Nephron (organoid): Measurements from ENCODE around the gene NUTM2G.
"Not testable (repeated sequence)": the region's sequence is repeated elsewhere in the genome, so short reads cannot be mapped to it uniquely, and the experiment has no call there.

Experiments used
- H3K27ac Mint-ChIP-seq, 3 experiments: 2 replicates each; pipeline ENCODE4 v1.8.0; 2020; ENCODE audit warnings: mixed read lengths in 3 of 3, mild to moderate bottlenecking in 2 of 3, moderate library complexity in 1 of 3
- H3K27me3 Mint-ChIP-seq: 2 replicates; pipeline ENCODE4 v1.8.0; 2021; ENCODE audit warnings: low read depth, mild to moderate bottlenecking, moderate library complexity, mixed read lengths
- H3K36me3 Mint-ChIP-seq: 2 replicates; pipeline ENCODE4 v1.8.0; 2020; ENCODE audit warnings: low read depth, mixed read lengths
- H3K4me1 Mint-ChIP-seq: 2 replicates; pipeline ENCODE4 v1.8.0; 2020; ENCODE audit warnings: mixed read lengths
- H3K4me3 Mint-ChIP-seq, 3 experiments: 2 replicates each; pipeline ENCODE4 v1.8.0; 2020; ENCODE audit warnings: mild to moderate bottlenecking in 3 of 3, mixed read lengths in 3 of 3, moderate library complexity in 2 of 3
- H3K9me3 Mint-ChIP-seq: 2 replicates; pipeline ENCODE4 v1.8.0; 2020; ENCODE audit warnings: mixed read lengths

NUTM2G gene

GRCh38 chr9:96916531-96916930, 12.1 kb upstream of the NUTM2G start:
- H3K9me3 Mint-ChIP-seq, H3K27ac Mint-ChIP-seq, H3K4me1 Mint-ChIP-seq, H3K36me3 Mint-ChIP-seq, H3K4me3 Mint-ChIP-seq, H3K27me3 Mint-ChIP-seq: not testable (repeated sequence)

- H3K9me3 Mint-ChIP-seq, H3K27me3 Mint-ChIP-seq, H3K27ac Mint-ChIP-seq, H3K36me3 Mint-ChIP-seq, H3K4me3 Mint-ChIP-seq, H3K4me1 Mint-ChIP-seq: not testable (repeated sequence)
Observed at GRCh38 chr9:96918550-96918949, 10.1 kb upstream of the NUTM2G start.

GRCh38 chr9:96920803-96921202, 7.8 kb upstream of the NUTM2G start:
- H3K27ac Mint-ChIP-seq, H3K9me3 Mint-ChIP-seq, H3K36me3 Mint-ChIP-seq, H3K4me1 Mint-ChIP-seq, H3K4me3 Mint-ChIP-seq, H3K27me3 Mint-ChIP-seq: not testable (repeated sequence)

DNA sequence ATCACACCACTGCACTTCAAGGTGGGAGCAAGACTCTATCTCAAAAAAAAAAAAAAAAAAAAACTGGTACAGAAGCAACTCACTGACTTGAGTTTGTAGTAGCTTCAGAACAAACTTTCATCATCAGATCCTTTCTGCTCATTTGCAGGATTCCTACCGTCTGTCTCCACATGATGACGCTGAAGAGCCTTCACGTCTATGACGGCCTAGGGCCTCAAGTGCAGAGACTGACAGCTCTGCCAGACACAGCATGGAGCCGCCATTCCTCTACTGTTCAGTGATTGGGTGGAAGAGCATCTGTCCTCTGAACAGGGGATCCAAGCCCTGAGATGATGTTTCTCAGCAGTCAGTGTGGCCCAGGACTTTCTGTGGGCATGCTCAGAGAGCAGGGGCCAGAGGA, 3.1 kb upstream of the NUTM2G start:
- H3K36me3 Mint-ChIP-seq, H3K27me3 Mint-ChIP-seq, H3K9me3 Mint-ChIP-seq, H3K4me3 Mint-ChIP-seq, H3K4me1 Mint-ChIP-seq, H3K27ac Mint-ChIP-seq: not testable (repeated sequence)

DNA sequence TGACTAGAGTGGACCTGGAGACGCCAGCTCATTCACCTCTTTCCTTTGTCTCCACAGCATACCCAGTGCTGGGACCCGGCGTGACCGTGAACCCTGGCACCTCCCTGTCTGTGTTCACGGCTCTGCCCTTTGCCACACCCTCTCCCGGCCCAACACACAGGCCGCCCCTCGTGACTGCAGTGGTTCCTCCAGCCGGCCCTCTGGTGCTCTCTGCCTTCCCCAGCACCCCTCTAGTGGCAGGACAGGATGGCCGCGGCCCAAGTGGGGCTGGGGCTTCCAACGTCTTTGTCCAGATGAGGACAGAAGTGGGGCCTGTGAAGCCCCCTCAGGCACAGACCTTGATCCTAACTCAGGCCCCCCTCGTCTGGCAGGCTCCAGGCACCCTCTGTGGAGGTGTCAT, 3.0 kb downstream of the NUTM2G start:
- H3K4me1 Mint-ChIP-seq, H3K9me3 Mint-ChIP-seq, H3K27me3 Mint-ChIP-seq, H3K4me3 Mint-ChIP-seq, H3K27ac Mint-ChIP-seq, H3K36me3 Mint-ChIP-seq: not testable (repeated sequence)

- not testable (repeated sequence) for H3K4me1 Mint-ChIP-seq, H3K36me3 Mint-ChIP-seq
Observed at GRCh38 chr9:96934097-96934496, 5.5 kb downstream of the NUTM2G start.

GRCh38 chr9:96934706-96935105, 6.1 kb downstream of the NUTM2G start:
- not testable (repeated sequence) for H3K9me3 Mint-ChIP-seq, H3K4me3 Mint-ChIP-seq, H3K4me1 Mint-ChIP-seq, H3K27ac Mint-ChIP-seq, H3K27me3 Mint-ChIP-seq, H3K36me3 Mint-ChIP-seq

More at GRCh38 chr9:96934097-96934496, 5.5 kb downstream of the NUTM2G start:
- H3K4me3 Mint-ChIP-seq, H3K27ac Mint-ChIP-seq, H3K9me3 Mint-ChIP-seq, H3K27me3 Mint-ChIP-seq: not testable (repeated sequence)

- H3K27ac Mint-ChIP-seq, H3K9me3 Mint-ChIP-seq, H3K4me1 Mint-ChIP-seq, H3K27me3 Mint-ChIP-seq, H3K36me3 Mint-ChIP-seq, H3K4me3 Mint-ChIP-seq: not testable (repeated sequence)
Observed at GRCh38 chr9:96935401-96935800, 6.8 kb downstream of the NUTM2G start.

- not testable (repeated sequence) for H3K36me3 Mint-ChIP-seq, H3K9me3 Mint-ChIP-seq
Observed at GRCh38 chr9:96937442-96937841, 8.8 kb downstream of the NUTM2G start.

DNA sequence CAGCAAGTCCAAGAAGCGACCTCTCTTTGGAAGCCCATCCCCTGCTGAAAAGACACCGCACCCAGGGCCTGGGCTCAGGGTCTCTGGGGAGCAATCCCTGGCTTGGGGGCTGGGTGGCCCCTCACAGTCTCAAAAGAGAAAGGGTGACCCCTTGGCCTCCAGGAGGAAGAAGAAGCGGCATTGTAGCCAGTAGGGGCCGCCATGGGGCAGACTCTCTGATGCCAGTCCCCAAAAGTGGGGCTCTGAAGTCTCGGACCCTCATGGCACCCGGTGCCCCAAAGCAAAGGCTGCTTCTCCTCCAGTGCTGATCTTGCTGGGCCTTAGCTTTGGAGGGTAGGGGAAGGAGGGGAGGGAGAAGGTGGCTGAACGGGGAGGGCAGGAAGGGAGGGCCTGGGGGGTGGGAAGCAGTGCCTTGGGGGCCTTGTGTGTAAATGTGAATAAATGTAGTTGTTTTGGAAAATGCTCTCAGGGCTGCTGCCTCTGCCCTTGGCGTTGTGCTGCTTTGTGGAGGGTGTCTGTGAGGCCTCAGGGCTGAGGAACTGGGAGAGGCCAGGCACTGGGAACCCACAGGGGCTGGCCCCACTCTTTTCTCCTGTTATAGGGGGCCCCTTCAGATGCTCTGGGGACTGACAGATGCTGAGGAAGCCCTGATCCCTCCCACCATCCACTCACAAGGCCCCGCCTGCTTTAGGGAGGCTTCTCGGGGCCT, 10.5 kb downstream of the NUTM2G start:
- not testable (repeated sequence) for H3K9me3 Mint-ChIP-seq, H3K4me3 Mint-ChIP-seq, H3K27ac Mint-ChIP-seq, H3K27me3 Mint-ChIP-seq, H3K4me1 Mint-ChIP-seq
- H3K36me3 Mint-ChIP-seq: peaks cover 12% of the 10 kb centered on the region

More at GRCh38 chr9:96937442-96937841, 8.8 kb downstream of the NUTM2G start:
- H3K4me1 Mint-ChIP-seq, H3K4me3 Mint-ChIP-seq, H3K27ac Mint-ChIP-seq, H3K27me3 Mint-ChIP-seq: not testable (repeated sequence)

GRCh38 chr9:96940982-96941381, 12.3 kb downstream of the NUTM2G start:
- H3K4me3 Mint-ChIP-seq, H3K9me3 Mint-ChIP-seq: not testable (repeated sequence)

GRCh38 chr9:96941628-96942027, 13.0 kb downstream of the NUTM2G start:
- peaks cover 23% of the 10 kb centered on the region for H3K36me3 Mint-ChIP-seq
- H3K27ac Mint-ChIP-seq, H3K4me1 Mint-ChIP-seq, H3K27me3 Mint-ChIP-seq, H3K9me3 Mint-ChIP-seq, H3K4me3 Mint-ChIP-seq: not testable (repeated sequence)

More at GRCh38 chr9:96940982-96941381, 12.3 kb downstream of the NUTM2G start:
- not testable (repeated sequence) for H3K27me3 Mint-ChIP-seq, H3K27ac Mint-ChIP-seq, H3K4me1 Mint-ChIP-seq
- H3K36me3 Mint-ChIP-seq: peaks cover 20% of the 10 kb centered on the region

- H3K4me3 Mint-ChIP-seq, H3K27ac Mint-ChIP-seq, H3K4me1 Mint-ChIP-seq, H3K27me3 Mint-ChIP-seq, H3K9me3 Mint-ChIP-seq: not testable (repeated sequence)
- H3K36me3 Mint-ChIP-seq: peaks cover 24% of the 10 kb centered on the region
Observed at GRCh38 chr9:96942181-96942580, 13.5 kb downstream of the NUTM2G start.

DNA sequence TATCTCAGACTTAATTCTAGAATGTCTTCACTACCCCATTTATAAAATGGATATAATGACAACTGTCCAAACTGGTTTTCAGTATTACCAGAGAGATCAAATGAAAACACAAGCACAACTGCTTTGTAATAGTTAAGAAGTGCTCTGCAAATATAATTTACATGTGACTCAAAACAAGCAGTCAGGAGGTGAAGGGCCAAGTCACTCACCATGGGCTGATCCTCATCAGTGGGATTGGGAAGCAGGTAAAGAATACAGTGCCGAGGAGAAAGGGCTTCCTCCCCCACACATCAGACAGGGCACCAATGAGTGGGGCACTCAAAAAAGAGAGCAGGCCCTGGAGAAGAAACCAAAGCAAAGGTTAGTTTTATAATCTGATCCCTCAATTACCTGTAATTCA, 20.7 kb downstream of the NUTM2G start:
- not testable (repeated sequence) for H3K27ac Mint-ChIP-seq, H3K9me3 Mint-ChIP-seq, H3K27me3 Mint-ChIP-seq, H3K4me1 Mint-ChIP-seq, H3K4me3 Mint-ChIP-seq
- peaks cover 32% of the 10 kb centered on the region for H3K36me3 Mint-ChIP-seq

DNA sequence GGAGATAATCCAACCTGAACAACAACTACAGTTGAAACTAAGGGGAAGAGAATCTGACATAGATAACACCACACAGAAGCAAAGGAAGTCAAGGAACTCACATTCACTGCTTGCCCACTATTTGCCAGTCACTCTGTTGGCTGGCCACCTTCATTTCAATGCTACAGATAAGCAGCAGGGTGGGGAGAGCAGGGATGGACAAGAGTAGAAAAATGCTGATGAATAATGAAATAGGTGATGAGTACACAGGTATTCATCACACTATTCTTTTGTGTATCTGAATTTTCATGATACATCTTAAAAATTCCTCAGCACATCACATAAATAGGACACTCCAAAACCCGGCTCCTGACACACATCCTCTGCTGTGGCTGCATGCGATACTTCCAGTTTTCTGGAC, 21.9 kb downstream of the NUTM2G start:
- not testable (repeated sequence) for H3K4me3 Mint-ChIP-seq, H3K9me3 Mint-ChIP-seq, H3K27me3 Mint-ChIP-seq, H3K27ac Mint-ChIP-seq, H3K4me1 Mint-ChIP-seq
- peaks cover 30% of the 10 kb centered on the region for H3K36me3 Mint-ChIP-seq

DNA sequence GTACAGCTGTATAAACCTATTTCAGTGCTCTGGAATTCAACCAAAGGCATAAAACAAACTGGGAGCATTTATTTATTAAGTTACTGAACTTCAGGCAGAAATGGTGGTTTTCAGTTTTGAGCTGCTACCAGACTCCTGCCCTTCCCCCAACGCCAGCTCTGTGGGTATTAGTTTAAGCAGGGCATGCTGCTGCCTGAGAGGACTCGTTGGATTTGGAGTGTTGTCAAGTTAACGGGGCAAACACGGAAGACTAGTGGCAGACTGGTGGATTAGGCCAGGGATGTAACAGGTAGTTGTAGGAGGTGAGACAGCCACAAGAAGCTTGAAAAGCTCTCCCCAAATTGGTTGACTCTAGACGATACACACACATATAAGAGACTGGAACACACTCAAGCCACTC, 38.9 kb downstream of the NUTM2G start:
- not testable (repeated sequence) for H3K4me1 Mint-ChIP-seq, H3K27me3 Mint-ChIP-seq, H3K4me3 Mint-ChIP-seq, H3K9me3 Mint-ChIP-seq, H3K27ac Mint-ChIP-seq
- peaks cover 35% of the 10 kb centered on the region for H3K36me3 Mint-ChIP-seq
